Activated naive CD4-positive, alpha-beta T cell treated with anti-CD3 and anti-CD28 coated beads, Interleukin-2, amount 50 U/mL, for 16 hours (primary cell): ENCODE results near the gene SUCO.
A peak's percentile ranks its signal among the peaks of the same experiment; 100 is the strongest.
"Not testable (repeated sequence)": the region's sequence is repeated elsewhere in the genome, so short reads cannot be mapped to it uniquely, and the experiment has no call there.

Experiments
- DNase-seq: peaks from one replicate; pipeline ENCODE4 v3.0.0-alpha.2; 2020

SUCO gene

GRCh38 chr1:172532700-172533512 is at the start of gene SUCO:
Gene SUCO, plus strand, starts transcription at chr1:172533150. Its CDS starts 286 bp downstream, at chr1:172533436.
- peak; percentile 100 for DNase-seq

GRCh38 chr1:172483448-172483847 is 49.5 kb upstream of the SUCO start:
- no peak for DNase-seq

- no peak for DNase-seq
These were observed 48.7 kb upstream of the SUCO start for GRCh38 chr1:172484252-172484651.

- no peak for DNase-seq
These were observed 47.3 kb upstream of the SUCO start for GRCh38 chr1:172485626-172486025.

- no peak for DNase-seq
These were observed 46.0 kb upstream of the SUCO start for GRCh38 chr1:172486805-172487454.

GRCh38 chr1:172487550-172487949 is 45.4 kb upstream of the SUCO start:
- no peak for DNase-seq

- no peak for DNase-seq
These were observed 44.6 kb upstream of the SUCO start for GRCh38 chr1:172488393-172488792.

GRCh38 chr1:172489847-172490246 is 43.1 kb upstream of the SUCO start:
- DNase-seq = no peak

GRCh38 chr1:172492421-172492820 is 40.5 kb upstream of the SUCO start:
- DNase-seq = no peak

- DNase-seq = no peak
These were observed 38.8 kb upstream of the SUCO start for GRCh38 chr1:172494166-172494565.

- not testable (repeated sequence) for DNase-seq
These were observed 36.8 kb upstream of the SUCO start for GRCh38 chr1:172496127-172496526.

GRCh38 chr1:172496678-172497077 is 36.3 kb upstream of the SUCO start:
- DNase-seq = no peak

GRCh38 chr1:172497230-172497629 is 35.7 kb upstream of the SUCO start:
- DNase-seq = no peak

- DNase-seq = no peak
These were observed 34.1 kb upstream of the SUCO start for GRCh38 chr1:172498857-172499256.

GRCh38 chr1:172499636-172500141 is 33.3 kb upstream of the SUCO start:
- no peak for DNase-seq

- no peak for DNase-seq
These were observed 32.7 kb upstream of the SUCO start for GRCh38 chr1:172500207-172500606.

- DNase-seq = no peak
These were observed 25.2 kb upstream of the SUCO start for GRCh38 chr1:172507741-172508140.

- DNase-seq = no peak
These were observed 22.5 kb upstream of the SUCO start for GRCh38 chr1:172510479-172510878.

- no peak for DNase-seq
These were observed 20.4 kb upstream of the SUCO start for GRCh38 chr1:172512591-172512990.

GRCh38 chr1:172513479-172513878 is 19.5 kb upstream of the SUCO start:
- no peak for DNase-seq

- DNase-seq = no peak
These were observed 18.8 kb upstream of the SUCO start for GRCh38 chr1:172514108-172514507.

GRCh38 chr1:172515436-172515835 is 17.5 kb upstream of the SUCO start:
- no peak for DNase-seq

GRCh38 chr1:172515927-172516326 is 17.0 kb upstream of the SUCO start:
- no peak for DNase-seq

- DNase-seq = no peak
These were observed 15.9 kb upstream of the SUCO start for GRCh38 chr1:172517081-172517480.
